ENCODE measurements around the gene RELN.

The RELN gene

DNA sequence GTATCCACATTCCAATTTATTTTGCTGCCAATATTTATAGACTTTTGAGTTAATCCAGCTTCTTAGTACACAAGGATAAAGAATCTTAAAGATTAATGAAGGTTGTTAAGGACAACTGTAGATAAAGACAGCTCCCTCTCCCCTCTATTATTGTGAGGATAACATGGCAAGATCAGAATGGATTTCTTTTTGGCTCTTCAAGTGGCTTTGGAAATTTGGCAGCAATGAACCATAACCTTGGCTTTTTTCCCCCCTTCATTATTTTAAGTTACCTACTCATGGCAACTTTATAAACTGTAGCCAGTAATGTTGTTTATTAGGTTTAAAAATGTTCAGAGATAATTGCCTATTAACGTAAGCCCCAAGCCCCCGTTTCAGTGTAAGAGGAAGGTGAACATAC is 412.4 kb downstream of the RELN start:
- no peaks in the 10 kb centered on the region for H3K27me3 ChIP-seq (ENCODE audit: control insufficient read depth, insufficient read depth, low read length, poor library complexity, severe bottlenecking)
- H3K4me1 ChIP-seq (ENCODE audit: control insufficient read depth, insufficient read depth, low read length): no peaks in the 10 kb centered on the region
- no peaks in the 10 kb centered on the region for H3K9me3 ChIP-seq (ENCODE audit: control insufficient read depth, low read length)
- no peak overlapping the region for H3K4me3 ChIP-seq (ENCODE audit: insufficient read depth, low read depth, low read length)
- WGBS, 2 experiments: 100% methylated on average over 2 of the region's 2 CpGs; no CpG with 5 or more reads in 1 of the 2 experiments
- no peak overlapping the region for H3K27ac ChIP-seq (ENCODE audit: insufficient read depth, low read depth, low read length, poor library complexity, severe bottlenecking)
- H3K36me3 ChIP-seq (ENCODE audit: control insufficient read depth, insufficient read depth, low read length): no peaks in the 10 kb centered on the region

- H3K4me1 ChIP-seq (ENCODE audit: control insufficient read depth, insufficient read depth, low read length): no peaks in the 10 kb centered on the region
- H3K27me3 ChIP-seq (ENCODE audit: control insufficient read depth, insufficient read depth, low read length, poor library complexity, severe bottlenecking): no peaks in the 10 kb centered on the region
- H3K4me3 ChIP-seq (ENCODE audit: insufficient read depth, low read depth, low read length): no peak overlapping the region
- H3K36me3 ChIP-seq (ENCODE audit: control insufficient read depth, insufficient read depth, low read length): no peaks in the 10 kb centered on the region
- no peaks in the 10 kb centered on the region for H3K9me3 ChIP-seq (ENCODE audit: control insufficient read depth, low read length)
- 65 to 82% methylated on average over 4 to 5 of the region's 5 CpGs for WGBS, 2 experiments
- no peak overlapping the region for H3K27ac ChIP-seq (ENCODE audit: insufficient read depth, low read depth, low read length, poor library complexity, severe bottlenecking)
Measured at GRCh38 chr7:103576641-103577040, 412.8 kb downstream of the RELN start.

- no peaks in the 10 kb centered on the region for H3K4me1 ChIP-seq (ENCODE audit: control insufficient read depth, insufficient read depth, low read length)
- H3K27me3 ChIP-seq (ENCODE audit: control insufficient read depth, insufficient read depth, low read length, poor library complexity, severe bottlenecking): no peaks in the 10 kb centered on the region
- no peaks in the 10 kb centered on the region for H3K9me3 ChIP-seq (ENCODE audit: control insufficient read depth, low read length)
- H3K4me3 ChIP-seq (ENCODE audit: insufficient read depth, low read depth, low read length): no peak overlapping the region
- no peaks in the 10 kb centered on the region for H3K36me3 ChIP-seq (ENCODE audit: control insufficient read depth, insufficient read depth, low read length)
- no peak overlapping the region for H3K27ac ChIP-seq (ENCODE audit: insufficient read depth, low read depth, low read length, poor library complexity, severe bottlenecking)
- WGBS, 2 experiments: 75 to 100% methylated on average over 1 of the region's 1 CpG
Measured at GRCh38 chr7:103574576-103574975, 414.9 kb downstream of the RELN start.

- Histone ChIP-seq H3K9me3 (ENCODE audit: control insufficient read depth, low read length) (no peaks in the 10 kb centered on the region), H3K27ac (ENCODE audit: insufficient read depth, low read depth, low read length, poor library complexity, severe bottlenecking) (no peak overlapping the region), H3K4me3 (ENCODE audit: insufficient read depth, low read depth, low read length) (no peak overlapping the region), H3K27me3 (ENCODE audit: control insufficient read depth, insufficient read depth, low read length, poor library complexity, severe bottlenecking) (no peaks in the 10 kb centered on the region), H3K36me3 (ENCODE audit: control insufficient read depth, insufficient read depth, low read length) (no peaks in the 10 kb centered on the region), H3K4me1 (ENCODE audit: control insufficient read depth, insufficient read depth, low read length) (no peaks in the 10 kb centered on the region)
- WGBS, 2 experiments: 0 to 59% methylated on average over 1 to 3 of the region's 3 CpGs
Measured at GRCh38 chr7:103573479-103574058, 415.9 kb downstream of the RELN start.

DNA sequence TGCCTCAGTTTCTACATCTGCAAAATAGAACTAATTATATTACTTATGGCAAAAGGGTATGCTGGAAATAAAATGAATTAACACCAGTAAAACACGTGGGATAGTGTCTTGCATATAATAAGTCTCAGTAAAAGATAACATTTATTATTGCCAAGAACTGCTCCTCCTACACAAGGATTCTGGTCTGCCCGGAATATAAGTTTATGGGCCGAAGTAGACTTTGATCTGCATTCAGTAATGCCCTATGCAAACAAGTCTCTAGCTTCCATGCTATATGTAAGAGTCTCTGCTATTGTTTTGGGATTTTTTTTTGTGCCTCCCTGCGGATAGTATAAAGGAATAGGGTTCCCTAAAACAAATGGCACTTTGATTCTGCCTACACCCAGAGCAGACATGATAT is 417.9 kb downstream of the RELN start:
- Histone ChIP-seq H3K36me3 (ENCODE audit: control insufficient read depth, insufficient read depth, low read length) (no peaks in the 10 kb centered on the region), H3K4me1 (ENCODE audit: control insufficient read depth, insufficient read depth, low read length) (no peaks in the 10 kb centered on the region), H3K27ac (ENCODE audit: insufficient read depth, low read depth, low read length, poor library complexity, severe bottlenecking) (no peak overlapping the region), H3K27me3 (ENCODE audit: control insufficient read depth, insufficient read depth, low read length, poor library complexity, severe bottlenecking) (no peaks in the 10 kb centered on the region), H3K9me3 (ENCODE audit: control insufficient read depth, low read length) (no peaks in the 10 kb centered on the region), H3K4me3 (ENCODE audit: insufficient read depth, low read depth, low read length) (no peak overlapping the region)
- 55 to 64% methylated on average over 3 of the region's 4 CpGs for WGBS, 2 experiments

DNA sequence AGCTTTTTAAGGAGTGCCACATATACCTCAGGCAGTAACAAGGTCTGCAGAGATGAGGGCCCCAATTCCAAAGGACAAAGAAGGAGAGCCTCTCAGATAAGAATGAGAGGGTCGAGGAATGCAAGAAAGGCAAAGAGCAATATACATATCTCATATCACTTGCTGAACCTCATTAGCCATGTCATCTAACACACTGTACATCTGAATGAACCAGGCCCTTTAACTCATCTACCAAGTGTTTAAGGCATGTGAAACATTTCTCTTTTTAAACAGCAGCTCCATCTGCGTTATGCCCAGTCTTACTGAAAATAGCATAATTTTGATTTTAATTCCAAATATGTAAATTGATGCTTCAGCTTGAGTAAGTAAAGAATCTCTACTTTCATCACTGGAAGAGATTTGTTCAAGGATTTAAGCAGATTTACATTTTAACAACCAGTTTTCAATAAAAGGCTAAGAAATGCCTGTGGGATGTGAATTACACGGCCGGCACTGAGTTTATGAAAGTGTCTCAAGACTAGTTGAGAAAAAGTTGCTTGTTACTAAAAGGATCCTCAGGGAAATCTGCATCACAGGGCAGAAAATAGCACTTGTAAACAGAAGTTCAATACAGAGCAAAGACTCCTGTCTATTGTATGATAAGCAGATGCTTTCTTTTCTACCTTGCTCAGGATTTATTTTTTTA is 419.7 kb downstream of the RELN start:
- H3K36me3 ChIP-seq (ENCODE audit: control insufficient read depth, insufficient read depth, low read length): no peaks in the 10 kb centered on the region
- H3K27ac ChIP-seq (ENCODE audit: insufficient read depth, low read depth, low read length, poor library complexity, severe bottlenecking): no peak overlapping the region
- no peaks in the 10 kb centered on the region for H3K9me3 ChIP-seq (ENCODE audit: control insufficient read depth, low read length)
- 85 to 89% methylated on average over 3 to 4 of the region's 4 CpGs for WGBS, 2 experiments
- no peaks in the 10 kb centered on the region for H3K4me1 ChIP-seq (ENCODE audit: control insufficient read depth, insufficient read depth, low read length)
- no peak overlapping the region for H3K4me3 ChIP-seq (ENCODE audit: insufficient read depth, low read depth, low read length)
- no peaks in the 10 kb centered on the region for H3K27me3 ChIP-seq (ENCODE audit: control insufficient read depth, insufficient read depth, low read length, poor library complexity, severe bottlenecking)

DNA sequence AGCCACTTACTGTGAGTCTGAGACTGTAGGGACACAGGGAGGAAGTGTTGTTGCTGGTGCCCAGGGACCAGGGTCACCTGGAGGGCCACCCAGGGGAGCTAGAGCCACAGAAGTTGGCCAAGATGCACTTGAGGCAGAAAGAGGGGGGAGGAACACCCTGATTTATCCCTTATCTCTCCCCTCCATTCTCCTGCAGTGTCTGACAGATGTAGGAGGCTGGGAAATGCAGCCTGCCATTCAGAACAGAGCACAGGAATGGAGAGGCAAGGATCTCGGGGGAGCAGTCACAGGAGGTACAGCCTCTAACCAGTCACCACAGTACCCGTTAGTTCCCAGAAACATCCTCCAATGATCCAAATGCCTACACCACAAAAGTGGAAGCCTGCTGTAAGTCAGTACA is 425.0 kb downstream of the RELN start:
- Histone ChIP-seq H3K27ac (ENCODE audit: insufficient read depth, low read depth, low read length, poor library complexity, severe bottlenecking) (no peak overlapping the region), H3K4me1 (ENCODE audit: control insufficient read depth, insufficient read depth, low read length) (no peaks in the 10 kb centered on the region), H3K9me3 (ENCODE audit: control insufficient read depth, low read length) (no peaks in the 10 kb centered on the region), H3K4me3 (ENCODE audit: insufficient read depth, low read depth, low read length) (no peak overlapping the region), H3K27me3 (ENCODE audit: control insufficient read depth, insufficient read depth, low read length, poor library complexity, severe bottlenecking) (no peaks in the 10 kb centered on the region), H3K36me3 (ENCODE audit: control insufficient read depth, insufficient read depth, low read length) (no peaks in the 10 kb centered on the region)
- WGBS, 2 experiments: 53 to 90% methylated on average over 2 of the region's 2 CpGs

DNA sequence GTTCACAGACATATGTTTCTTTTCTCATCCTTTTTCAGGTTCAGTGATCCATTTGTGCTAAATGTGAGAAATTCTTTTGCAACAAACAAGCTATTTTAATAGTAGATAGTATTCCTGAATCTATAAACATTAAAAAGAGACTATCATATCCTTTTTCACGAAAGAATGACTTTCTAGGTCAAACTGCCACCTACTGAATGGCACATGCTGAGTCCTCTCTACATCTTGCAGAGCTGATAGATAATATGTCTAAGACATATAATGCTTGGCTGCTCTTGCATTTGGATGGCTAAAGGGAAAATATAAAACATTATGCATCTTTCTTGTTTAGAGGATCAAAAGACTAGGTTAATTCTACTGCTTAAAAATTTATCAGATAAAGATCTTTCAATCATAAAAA is 429.3 kb downstream of the RELN start:
- 100% methylated on average over 1 of the region's 1 CpG; no CpG with 5 or more reads in 1 of the 2 experiments for WGBS, 2 experiments
- no peak overlapping the region for H3K4me3 ChIP-seq (ENCODE audit: insufficient read depth, low read depth, low read length)
- no peaks in the 10 kb centered on the region for H3K27me3 ChIP-seq (ENCODE audit: control insufficient read depth, insufficient read depth, low read length, poor library complexity, severe bottlenecking)
- H3K9me3 ChIP-seq (ENCODE audit: control insufficient read depth, low read length): no peaks in the 10 kb centered on the region
- no peak overlapping the region for H3K27ac ChIP-seq (ENCODE audit: insufficient read depth, low read depth, low read length, poor library complexity, severe bottlenecking)
- H3K4me1 ChIP-seq (ENCODE audit: control insufficient read depth, insufficient read depth, low read length): no peaks in the 10 kb centered on the region
- H3K36me3 ChIP-seq (ENCODE audit: control insufficient read depth, insufficient read depth, low read length): no peaks in the 10 kb centered on the region

GRCh38 chr7:103551016-103551415 is 438.4 kb downstream of the RELN start:
- Histone ChIP-seq H3K9me3 (ENCODE audit: control insufficient read depth, low read length) (no peaks in the 10 kb centered on the region), H3K27me3 (ENCODE audit: control insufficient read depth, insufficient read depth, low read length, poor library complexity, severe bottlenecking) (no peaks in the 10 kb centered on the region), H3K4me3 (ENCODE audit: insufficient read depth, low read depth, low read length) (no peak overlapping the region), H3K4me1 (ENCODE audit: control insufficient read depth, insufficient read depth, low read length) (no peaks in the 10 kb centered on the region), H3K27ac (ENCODE audit: insufficient read depth, low read depth, low read length, poor library complexity, severe bottlenecking) (no peak overlapping the region), H3K36me3 (ENCODE audit: control insufficient read depth, insufficient read depth, low read length) (no peaks in the 10 kb centered on the region)
- WGBS, 2 experiments: 86 to 91% methylated on average over 12 of the region's 12 CpGs

DNA sequence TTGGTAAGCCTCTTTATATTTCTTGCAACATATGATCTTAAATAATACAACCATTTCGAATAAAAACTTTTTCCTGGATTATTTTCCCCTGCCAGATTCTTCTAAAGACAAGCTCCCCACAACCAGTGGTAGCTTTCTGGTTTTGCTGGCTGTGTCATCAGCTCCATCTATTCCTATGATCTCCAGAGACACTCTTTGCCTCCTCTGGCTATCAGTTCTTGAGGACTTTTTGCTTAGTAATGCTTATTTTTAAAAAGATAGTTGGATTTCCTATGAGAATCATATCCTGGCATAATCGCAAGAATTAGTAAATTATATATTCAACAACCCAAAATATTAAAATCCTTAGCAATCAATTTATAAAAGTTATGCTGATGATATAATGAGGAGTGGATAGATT is 439.7 kb downstream of the RELN start:
- Histone ChIP-seq H3K27ac (ENCODE audit: insufficient read depth, low read depth, low read length, poor library complexity, severe bottlenecking) (no peak overlapping the region), H3K4me1 (ENCODE audit: control insufficient read depth, insufficient read depth, low read length) (no peaks in the 10 kb centered on the region), H3K9me3 (ENCODE audit: control insufficient read depth, low read length) (no peaks in the 10 kb centered on the region), H3K4me3 (ENCODE audit: insufficient read depth, low read depth, low read length) (no peak overlapping the region), H3K27me3 (ENCODE audit: control insufficient read depth, insufficient read depth, low read length, poor library complexity, severe bottlenecking) (no peaks in the 10 kb centered on the region), H3K36me3 (ENCODE audit: control insufficient read depth, insufficient read depth, low read length) (no peaks in the 10 kb centered on the region)
- 48 to 58% methylated on average over 1 of the region's 2 CpGs for WGBS, 2 experiments
